K562 (cell line): Measurements from ENCODE around the gene ATXN1. TPM values are rescaled to one million over a fixed set of nuclear protein-coding genes. Genes with fewer than 3 reads are reported as not detected.

Experiments used
- ATAC-seq: fragments of 200-7000 bp; cut with Tn5 transposase; 3 replicates; pipeline ENCODE4 v1.9.1; 2020; ENCODE audit warnings: moderate library complexity
- BruUV-seq: library from RNA; stranded (reverse); fragments of 400-500 nt; replicated peaks from 2 replicates; lab custom pipeline; 2021; lab: Mats Ljungman, UMichigan
- CTCF ChIA-PET: fragments of 300-600 bp; formaldehyde crosslinking; extraction: SDS; loops from one replicate; lab custom pipeline; 2021; ENCODE audit warnings: low intra/inter-chr PET ratio; lab: Yijun Ruan, JAX
- POLR2A ChIA-PET: fragments of 300-600, 350-650 bp; sonication (Branson Sonifier 250); formaldehyde crosslinking; extraction: SDS; loops from one replicate; lab custom pipeline; 2021; ENCODE audit warnings: antibody characterized with exemption, inconsistent platforms; lab: Yijun Ruan, JAX
- DNase-seq, 4 experiments: peaks; one replicate each; pipeline versions ENCODE4 v3.0.0 to v3.0.0-alpha.2; 2011 to 2018; ENCODE audit warnings: low spot score in 3 of 4, mixed read lengths in 3 of 4; ENCODE audit errors: extremely low read depth in 1 of 4
- FAIRE-seq: peaks from 2 replicates; lab custom pipeline; 2011; peaks lifted over from hg19 to GRCh38; lab: Jason Lieb, UNC
- H2AFZ ChIP-seq: 2 replicates; pipeline ENCODE4 v1.6.0; 2011; ENCODE audit warnings: low read depth, low read length, control low read depth, inconsistent platforms
- H3K27ac ChIP-seq: fragments of 200-600 bp; 3 replicates; pipeline ENCODE4 v1.8.0; 2011; ENCODE audit warnings: low read depth, mild to moderate bottlenecking, control low read depth, inconsistent platforms, low read length, moderate library complexity, mixed read lengths; ENCODE audit errors: extremely low read depth
- H3K27me3 ChIP-seq, 2 experiments: fragments of 300-600 bp in 1 of 2; 2 replicates in 1 of 2; 3 replicates in 1 of 2; pipeline versions ENCODE4 v1.6.0 to v1.8.0; 2011; ENCODE audit warnings: inconsistent platforms in 2 of 2, low read length in 2 of 2, mild to moderate bottlenecking in 1 of 2, mixed read lengths in 1 of 2, moderate library complexity in 1 of 2; ENCODE audit not compliant: control insufficient read depth in 2 of 2, insufficient read depth in 2 of 2
- H3K36me3 ChIP-seq: fragments of 300-600 bp; 3 replicates; pipeline ENCODE4 v1.8.0; 2011; ENCODE audit warnings: mild to moderate bottlenecking, low read length, inconsistent platforms; ENCODE audit not compliant: control insufficient read depth, insufficient read depth
- H3K4me1 ChIP-seq, 2 experiments: fragments of 200-600 bp in 1 of 2; replicated peaks in 1 of 2; 2 replicates in 1 of 2; 3 replicates in 1 of 2; pipeline versions ENCODE4 v1.5.1 to v1.8.0; 2011; ENCODE audit warnings: inconsistent platforms in 2 of 2, low read length in 2 of 2, mild to moderate bottlenecking in 1 of 2, mixed read lengths in 1 of 2, moderate library complexity in 1 of 2; ENCODE audit not compliant: control insufficient read depth in 2 of 2, insufficient read depth in 2 of 2
- H3K4me2 ChIP-seq: 2 replicates; pipeline ENCODE4 v1.6.1; 2011; ENCODE audit warnings: low read length, control low read depth, inconsistent platforms, mixed read lengths; ENCODE audit not compliant: insufficient read depth
- H3K4me3 ChIP-seq: fragments of 200-600 bp; sonication (generic), shearing (Covaris generic); 2 replicates; pipeline ENCODE4 v1.5.1; 2016; ENCODE audit warnings: control low read depth, inconsistent platforms
- H3K79me2 ChIP-seq: fragments of 200-600 bp; 3 replicates; pipeline ENCODE4 v1.8.0; 2011; ENCODE audit warnings: low read length, inconsistent platforms; ENCODE audit not compliant: control insufficient read depth, insufficient read depth
- H3K9ac ChIP-seq, 2 experiments: 2 replicates each; pipeline versions ENCODE4 v1.6.0 to v1.6.1; 2011; ENCODE audit warnings: low read depth in 2 of 2, low read length in 2 of 2, control low read depth in 1 of 2, inconsistent platforms in 1 of 2, mild to moderate bottlenecking in 1 of 2, mixed read lengths in 1 of 2; ENCODE audit not compliant: insufficient read depth in 1 of 2
- H3K9me1 ChIP-seq: one replicate; pipeline ENCODE4 v1.6.0; 2011; ENCODE audit warnings: inconsistent platforms, mild to moderate bottlenecking, low read length, moderate library complexity; ENCODE audit not compliant: control insufficient read depth, insufficient read depth
- H3K9me3 ChIP-seq: replicated peaks from 2 replicates; pipeline ENCODE4 v1.5.1; 2011; ENCODE audit warnings: low read depth, low read length, inconsistent platforms; ENCODE audit not compliant: control insufficient read depth, insufficient read depth
- H4K20me1 ChIP-seq: replicated peaks from 2 replicates; pipeline ENCODE4 v1.6.1; 2011; ENCODE audit warnings: low read length, inconsistent platforms, mixed read lengths; ENCODE audit not compliant: control insufficient read depth, insufficient read depth
- E4F1 ChIP-seq: fragments of 250-450 bp; sonication (Bioruptor Pico); IDR thresholded peaks from 2 replicates; pipeline ENCODE4 v1.5.0; 2021; ENCODE audit warnings: mild to moderate bottlenecking, borderline replicate concordance
- ESRRA ChIP-seq: fragments of 450-650 bp; IDR thresholded peaks from 2 replicates; pipeline ENCODE4 v1.6.1; 2014; ENCODE audit warnings: low read depth, mild to moderate bottlenecking, moderate library complexity, borderline replicate concordance
- ETV1 ChIP-seq: fragments of 450-650 bp; conservative IDR thresholded peaks from 2 replicates; pipeline ENCODE4 v1.6.1; 2016; ENCODE audit warnings: missing genetic modification characterization, control low read depth, low read depth, missing compliant biosample characterization
- FOXJ2 ChIP-seq: fragments of 200-800 bp; sonication (Bioruptor generic); IDR thresholded peaks from 2 replicates; pipeline ENCODE4 v1.6.1; 2016; ENCODE audit warnings: missing genetic modification characterization, missing compliant biosample characterization
- MGA ChIP-seq: fragments of 450-650 bp; IDR thresholded peaks from 2 replicates; pipeline ENCODE4 v1.6.1; 2016; ENCODE audit warnings: mild to moderate bottlenecking, moderate library complexity
- POLR3G ChIP-seq: IDR thresholded peaks from 2 replicates; pipeline ENCODE4 v1.6.1; 2011; ENCODE audit not compliant: insufficient read length, insufficient replicate concordance; ENCODE audit errors: extremely low read depth
- ZNF589 ChIP-seq: fragments of 200-800 bp; sonication (Bioruptor generic); IDR thresholded peaks from 2 replicates; pipeline ENCODE4 v1.6.1; 2016; ENCODE audit warnings: low read depth, missing genetic modification characterization, missing compliant biosample characterization
- WGBS: fragments of 100-300 bp; shearing (Covaris generic); methylation state at CpG from one replicate; pipeline ENCODE4 v1.1.6; 2016; ENCODE audit warnings: low coverage, mixed read lengths; ENCODE audit not compliant: insufficient coverage; ENCODE audit errors: missing lambda C conversion rate; 5-methylcytosine and 5-hydroxymethylcytosine counted together
- in situ Hi-C: fragments of 300-500 bp; cut with MboI; formaldehyde crosslinking; loops from 4 replicates; pipeline ENCODE4 v1.15.0; 2018; ENCODE audit warnings: inconsistent platforms, mixed read lengths
- intact Hi-C: fragments of 100-400 bp; cut with micrococcal nuclease; formaldehyde crosslinking; loops from 2 replicates; pipeline ENCODE4 v1.14.2; 2022
- polyA plus RNA-seq, 8 experiments: library from polyadenylated mRNA; depleted of rRNA in 4 of 8; stranded (reverse) in 5 of 8; unstranded in 3 of 8; fragments of >200 nt; fragmentation: Nextera tagmentation in 2 of 8; fragmentation: Illumina TruSeq in 1 of 8; extraction: Ambion mirVana in 2 of 8; extraction: Trizol in 1 of 8; gene quantifications; 2 replicates each; pipeline versions ENCODE4 v1.2.1 to v1.2.3, GENCODE V29; 2011 to 2014; ENCODE audit warnings: inconsistent platforms in 1 of 8, missing spikeins in 1 of 8
- total RNA-seq, 7 experiments: library from RNA; depleted of rRNA in 6 of 7; stranded (reverse); fragments of >200 nt in 6 of 7; fragmentation: Illumina TruSeq in 2 of 7; extraction: Trizol in 2 of 7; gene quantifications; 2 replicates each; pipeline versions ENCODE4 v1.2.1 to v1.2.3, GENCODE V29; 2011 to 2021; ENCODE audit warnings: low replicate concordance in 1 of 7

ATXN1 gene
- total and polyA plus RNA-seq, 9 of the 15 experiments (the other 6 are each of a cell fraction or from before 2014, with no cell fraction given) = under 0.01 to 1.2 (median 0.58) TPM

GRCh38 chr6:16337295-16337975, 423.8 kb downstream of the ATXN1 start:
- Histone ChIP-seq H3K4me1 (peaks cover 7 to 15% of the 10 kb centered on the region in 2 experiments), H3K79me2 (no peaks in the 10 kb centered on the region), H3K36me3 (no peaks in the 10 kb centered on the region), H3K9me3 (no peaks in the 10 kb centered on the region), H3K9ac (no peak overlapping the region), H3K9me1 (no peaks in the 10 kb centered on the region), H3K27ac (no peak overlapping the region), H3K27me3 (no peaks in the 10 kb centered on the region; a peak in 1 of 5 replicates), H2AFZ (no peak overlapping the region), H3K4me3 (no peak overlapping the region), H4K20me1 (no peaks in the 10 kb centered on the region), H3K4me2 (peak overlapping the region; percentile 1; the same call in 1 of the 2 replicates)
- BruUV-seq = no TSS peak
- ATAC-seq (peak; percentile 59), DNase-seq (no peak), FAIRE-seq (no peak)
- 21% methylated on average over 13 of the region's 13 CpGs for WGBS
- in situ Hi-C loops = no loop called here
- ChIA-PET CTCF (no interaction called here), POLR2A (no interaction called here)
- intact Hi-C loops = no loop called here
- TF ChIP-seq ETV1 (tag) = peak; percentile 79
- peak; percentile 56 for TF ChIP-seq MGA
- TF ChIP-seq ZNF589 = peak; percentile 31; the same call in 1 of the 2 replicates
- peak; percentile 71 for TF ChIP-seq ESRRA
- no peak for TF ChIP-seq E4F1 (CRISPR knock-in tag)
- no peak for TF ChIP-seq POLR3G
- TF ChIP-seq FOXJ2 = peak; percentile 75; the same call in 1 of the 2 replicates
